HL-60 (cell line): ENCODE measurements around the gene TPGS1.

Experiments used
- CTCF ChIP-seq: IDR thresholded peaks from one replicate; pipeline ENCODE4 v1.5.1; 2011; ENCODE audit warnings: low read length, control low read depth, inconsistent platforms; ENCODE audit not compliant: insufficient read depth
- SPI1 ChIP-seq: IDR thresholded peaks from 2 replicates; pipeline ENCODE4 v1.6.1; 2012; ENCODE audit warnings: low read depth, mild to moderate bottlenecking, borderline replicate concordance

- TF ChIP-seq CTCF (no peak), SPI1 (no peak)
Observed at GRCh38 chr19:514166-514663, 6.9 kb downstream of the TPGS1 start.
